GM19025 (cell line): ENCODE measurements around the gene COL4A2.
"Not testable (repeated sequence)": the region's sequence is repeated elsewhere in the genome, so short reads cannot be mapped to it uniquely, and the experiment has no call there.

Experiments used
- ATAC-seq: cut with Tn5 transposase; IDR thresholded peaks from one replicate; pipeline ENCODE4 v1.9.1; 2021; ENCODE audit warnings: mild to moderate bottlenecking, low read depth, moderate library complexity; ENCODE audit not compliant: unreplicated experiment

COL4A2 gene

DNA sequence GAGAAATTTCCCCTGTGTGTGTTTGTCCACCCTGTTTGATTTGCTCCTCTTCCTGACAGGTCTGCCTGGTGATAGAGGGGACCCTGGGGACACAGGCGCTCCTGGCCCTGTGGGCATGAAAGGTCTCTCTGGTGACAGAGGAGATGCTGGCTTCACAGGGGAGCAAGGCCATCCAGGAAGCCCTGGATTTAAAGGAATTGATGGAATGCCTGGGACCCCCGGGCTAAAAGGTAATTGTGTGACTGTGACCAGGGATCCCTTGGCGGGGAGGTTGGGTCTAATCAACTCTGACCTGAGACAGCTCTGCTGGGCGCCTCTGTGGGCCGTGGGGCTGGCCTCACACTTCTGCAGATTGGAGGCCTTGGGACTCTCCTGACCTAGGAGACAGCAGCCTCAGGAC, 173.1 kb downstream of the COL4A2 start:
- no peak for ATAC-seq

DNA sequence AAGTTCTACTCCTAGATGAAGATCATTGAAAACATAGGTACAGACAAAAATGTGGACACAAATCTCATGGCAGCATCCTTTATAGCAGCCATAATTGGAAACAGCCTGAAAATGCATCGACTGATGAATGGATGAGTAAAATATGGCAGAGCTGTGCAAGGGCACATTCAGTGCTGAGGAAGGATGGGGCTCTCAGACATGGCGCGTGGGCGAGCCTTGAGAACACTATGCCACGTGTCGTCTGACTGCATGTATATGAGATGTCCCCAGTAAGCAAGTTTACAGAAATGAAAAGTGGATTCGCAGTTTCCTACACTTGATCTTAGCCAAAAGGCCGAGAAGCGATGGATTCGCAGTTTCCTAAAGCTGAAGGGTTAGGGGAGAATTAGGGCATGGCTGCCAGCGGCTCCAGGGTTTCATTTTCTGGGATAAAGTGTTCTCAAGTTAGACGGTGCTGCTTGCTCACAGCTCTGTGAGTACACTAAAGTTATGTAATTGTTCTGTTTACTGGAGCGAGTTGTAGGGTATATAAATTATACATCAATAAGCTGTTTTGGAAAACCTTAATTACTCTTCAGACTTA, 176.4 kb downstream of the COL4A2 start:
- ATAC-seq: no peak

DNA sequence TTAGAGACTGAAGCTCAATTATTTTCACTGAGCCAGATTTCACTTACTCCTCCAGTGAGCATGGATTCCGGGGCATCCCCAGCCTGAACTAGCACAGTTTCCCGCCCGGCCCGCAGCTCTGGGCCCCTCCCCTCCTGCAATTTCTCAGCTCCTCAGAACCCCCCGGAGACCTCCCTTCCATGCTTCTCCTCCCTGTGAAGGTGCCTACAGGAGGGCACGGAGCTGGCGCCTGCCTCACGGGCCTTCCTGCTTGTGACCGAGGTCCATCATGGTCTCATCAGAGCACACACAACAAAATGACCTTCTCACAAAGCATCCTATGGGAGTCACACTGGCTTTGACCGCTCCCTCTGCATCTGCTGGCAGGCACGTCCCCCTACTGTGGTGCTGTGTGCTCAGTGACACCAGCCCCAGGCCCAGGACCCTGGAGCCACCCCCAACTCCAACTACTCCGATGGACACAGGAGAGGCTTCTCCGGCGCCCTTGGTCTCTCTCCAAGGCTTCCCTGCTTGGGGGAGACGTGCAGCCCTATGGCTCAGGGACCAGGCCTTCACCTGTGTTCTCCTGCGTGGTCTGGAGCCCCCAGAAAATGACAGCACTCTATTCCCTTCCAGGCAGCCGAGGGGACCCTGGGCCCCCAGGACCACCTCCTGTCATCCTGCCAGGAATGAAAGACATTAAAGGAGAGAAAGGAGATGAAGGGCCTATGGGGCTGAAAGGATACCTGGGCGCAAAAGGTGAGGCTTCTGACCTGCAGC, 177.4 kb downstream of the COL4A2 start:
- no peak for ATAC-seq

DNA sequence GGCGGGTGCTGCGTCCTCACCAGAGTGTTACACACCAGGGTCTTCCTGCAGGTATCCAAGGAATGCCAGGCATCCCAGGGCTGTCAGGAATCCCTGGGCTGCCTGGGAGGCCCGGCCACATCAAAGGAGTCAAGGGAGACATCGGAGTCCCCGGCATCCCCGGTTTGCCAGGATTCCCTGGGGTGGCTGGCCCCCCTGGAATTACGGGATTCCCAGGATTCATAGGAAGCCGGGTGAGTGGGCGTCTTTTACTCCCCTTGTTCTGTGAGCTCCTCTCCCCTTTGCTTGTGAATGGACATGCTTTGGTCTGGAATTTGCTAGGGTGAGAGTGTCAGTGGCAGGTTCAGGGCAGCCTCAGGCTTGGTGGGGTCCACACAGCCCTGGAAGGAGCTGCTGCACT, 178.5 kb downstream of the COL4A2 start:
- no peak for ATAC-seq

DNA sequence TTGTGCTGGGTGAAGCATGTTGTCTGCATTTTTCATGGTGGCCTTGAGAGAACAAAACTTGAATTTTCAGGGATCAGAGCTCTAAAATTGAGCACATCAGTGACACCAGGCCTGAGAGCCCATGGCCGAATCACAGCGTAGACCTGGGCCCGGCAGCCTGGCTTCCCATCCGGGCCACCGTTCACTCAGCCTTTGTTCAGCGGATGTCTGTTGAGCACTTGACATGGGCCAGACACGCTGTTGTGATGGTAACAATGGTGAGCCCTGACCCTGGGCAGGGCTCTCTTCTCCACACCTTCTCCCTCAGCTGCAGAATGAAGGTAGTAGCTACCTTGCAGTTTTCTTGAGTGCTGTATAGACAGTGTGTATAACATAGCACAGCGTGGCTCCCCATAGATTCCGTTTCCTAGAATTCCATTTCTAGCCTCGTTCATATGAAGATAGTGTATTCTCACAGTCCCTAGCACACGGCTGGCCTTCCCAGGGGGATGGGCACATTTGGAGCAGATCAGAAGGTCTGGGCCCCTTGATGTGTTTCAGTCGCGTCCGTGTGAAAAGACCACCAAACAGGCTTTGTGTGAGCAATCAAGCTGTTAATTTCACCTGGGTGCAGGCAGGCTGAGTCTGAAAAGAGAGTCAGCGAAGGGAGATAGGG, 179.1 kb downstream of the COL4A2 start:
- no peak for ATAC-seq

DNA sequence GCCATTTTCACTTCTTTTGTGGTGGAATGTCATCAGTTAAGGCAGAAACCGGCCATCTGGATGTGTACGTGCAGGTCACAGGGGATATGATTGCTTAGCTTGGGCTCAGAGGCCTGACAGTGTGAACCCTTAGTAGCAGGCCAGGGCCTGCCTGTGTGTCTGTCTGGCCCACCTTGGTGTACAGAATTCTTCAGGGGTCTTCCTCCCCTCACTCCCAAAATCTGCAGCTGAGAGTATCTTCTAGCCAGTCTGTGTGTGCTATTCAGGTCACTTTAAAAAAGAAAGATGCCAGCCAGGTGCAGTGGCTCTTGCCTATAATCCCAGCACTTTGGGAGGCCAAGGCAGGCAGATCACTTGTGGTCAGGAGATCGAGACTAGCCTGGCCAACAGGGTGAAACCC, 179.8 kb downstream of the COL4A2 start:
- not testable (repeated sequence) for ATAC-seq

DNA sequence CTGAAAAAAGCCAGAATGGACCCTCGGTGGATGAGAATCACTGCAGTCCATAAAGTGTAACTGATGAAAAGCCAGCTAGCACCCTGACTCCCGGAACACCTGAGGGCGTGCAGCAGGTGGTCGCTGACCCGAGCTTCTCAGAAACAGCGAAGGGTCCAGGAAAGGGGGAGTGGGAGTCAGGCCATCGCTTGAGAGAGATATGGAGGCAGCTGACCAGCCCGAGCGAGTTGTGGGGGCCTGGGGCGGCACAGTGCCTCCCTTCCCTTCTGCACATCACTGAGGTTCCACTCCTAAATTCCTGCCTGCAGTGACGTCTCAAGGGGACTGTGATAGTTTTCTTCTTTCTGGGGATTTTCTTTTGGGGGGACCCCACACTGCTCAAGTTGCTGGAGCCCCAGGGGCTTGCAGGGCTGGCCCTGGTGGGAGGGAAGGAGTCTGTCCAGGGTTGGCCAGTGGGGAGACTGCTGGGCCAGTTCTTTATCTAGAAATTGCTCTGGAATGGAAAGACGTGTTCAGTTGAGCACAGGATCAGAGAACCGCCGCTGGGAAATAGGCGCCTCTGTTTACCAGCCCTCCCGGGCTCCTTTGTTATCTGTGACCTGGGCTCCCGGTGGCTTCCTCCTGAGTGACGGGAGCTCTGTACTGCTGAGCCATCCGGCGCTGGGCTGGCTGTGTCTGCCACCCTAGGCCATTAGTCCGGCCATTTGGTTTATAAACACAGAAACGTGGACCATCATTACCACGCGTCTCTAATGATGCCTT, 183.1 kb downstream of the COL4A2 start:
- no peak for ATAC-seq

DNA sequence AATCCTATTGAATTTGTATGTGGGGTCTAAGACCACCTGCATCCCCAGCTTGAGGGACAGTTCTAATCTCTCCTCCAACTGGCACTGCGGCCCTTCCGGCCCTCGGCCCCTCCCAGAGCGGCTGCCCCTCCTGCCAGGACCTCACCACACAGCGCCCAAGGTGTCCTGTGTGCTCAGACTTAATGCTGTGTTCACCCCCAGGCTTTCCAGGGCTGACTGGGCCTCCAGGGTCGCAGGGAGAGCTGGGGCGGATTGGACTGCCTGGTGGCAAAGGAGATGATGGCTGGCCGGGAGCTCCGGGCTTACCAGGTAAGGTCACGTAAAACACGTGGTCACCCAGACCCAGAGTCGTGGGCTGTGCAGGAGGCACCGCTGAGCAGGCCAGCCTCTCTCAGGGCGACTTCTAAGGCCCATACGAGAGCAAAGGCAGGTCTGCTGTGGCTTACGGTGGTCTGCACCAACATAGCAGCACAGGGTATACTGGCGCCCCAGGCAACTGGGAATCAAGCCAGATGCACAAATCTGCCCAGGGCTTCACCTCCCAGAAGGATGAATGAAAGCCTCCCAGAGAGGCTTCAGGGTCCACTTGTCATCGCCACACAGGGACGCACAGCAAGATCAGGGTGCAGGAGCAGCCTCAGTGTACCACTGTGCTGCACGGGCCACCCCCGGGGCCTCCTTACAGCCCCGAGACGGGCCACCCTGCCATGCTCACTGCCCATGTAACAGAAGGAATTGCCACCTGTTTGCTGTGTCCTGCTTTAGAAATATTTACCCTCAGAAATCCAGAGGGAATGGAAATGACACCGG, 185.0 kb downstream of the COL4A2 start:
- ATAC-seq: no peak

DNA sequence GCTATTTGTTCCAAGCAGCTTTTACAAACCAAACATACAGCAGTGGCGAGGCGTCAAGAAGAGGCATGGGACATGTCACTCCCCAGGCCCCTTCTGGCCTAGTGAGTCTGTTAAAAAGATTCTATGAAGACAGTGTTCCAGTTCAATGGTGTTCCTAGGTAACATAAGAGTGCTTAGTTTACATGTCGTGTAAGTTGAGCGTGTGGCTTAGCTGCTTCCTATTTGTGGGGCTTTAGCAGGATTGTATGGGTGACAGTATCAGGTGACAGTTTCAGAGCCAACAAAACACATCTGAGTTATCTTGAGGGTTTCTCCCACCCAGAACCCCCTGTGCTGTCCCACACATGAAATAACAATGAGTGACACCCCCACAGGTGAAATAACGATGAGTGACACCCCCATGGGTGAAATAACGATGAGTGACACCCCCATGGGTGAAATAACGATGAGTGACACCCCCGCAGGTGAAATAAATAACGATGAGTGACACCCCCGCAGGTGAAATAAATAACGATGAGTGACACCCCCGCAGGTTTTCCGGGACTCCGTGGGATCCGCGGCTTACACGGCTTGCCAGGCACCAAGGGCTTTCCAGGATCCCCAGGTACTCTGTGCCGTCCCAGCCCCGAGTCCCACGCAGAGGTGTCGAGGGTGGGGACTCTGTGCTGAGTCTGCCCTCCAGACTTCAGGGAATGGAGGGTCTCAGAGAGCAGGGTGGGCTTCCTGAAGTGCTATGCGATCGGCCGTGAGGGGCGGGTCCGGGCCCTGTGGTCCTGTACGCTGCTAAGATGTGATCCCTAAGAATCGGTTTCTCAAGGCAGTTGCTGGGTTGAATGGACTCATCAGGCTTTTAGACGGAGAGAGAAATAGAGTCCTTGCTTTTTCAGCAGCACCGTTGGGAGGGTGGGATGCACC, 185.9 kb downstream of the COL4A2 start:
- ATAC-seq: no peak

DNA sequence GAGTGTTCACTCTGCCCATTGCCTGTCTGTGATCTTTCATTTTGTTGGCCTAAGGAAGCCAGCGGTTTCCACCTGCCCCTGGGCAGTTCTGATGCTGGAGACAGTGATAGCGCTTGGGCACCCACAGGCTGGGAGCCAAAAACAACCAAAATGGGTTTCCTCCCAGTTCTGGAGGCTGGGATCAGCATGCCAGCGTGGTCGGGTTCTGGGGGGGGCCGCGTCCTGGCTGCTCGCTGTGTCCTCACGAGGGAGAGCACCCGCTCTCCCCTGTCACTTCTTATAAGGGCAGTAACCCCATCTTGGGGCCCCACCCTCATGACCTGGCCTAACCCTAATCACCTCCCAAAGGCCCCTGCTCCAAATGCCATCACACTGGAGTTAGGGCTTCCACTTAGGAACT, 186.5 kb downstream of the COL4A2 start:
- no peak for ATAC-seq

DNA sequence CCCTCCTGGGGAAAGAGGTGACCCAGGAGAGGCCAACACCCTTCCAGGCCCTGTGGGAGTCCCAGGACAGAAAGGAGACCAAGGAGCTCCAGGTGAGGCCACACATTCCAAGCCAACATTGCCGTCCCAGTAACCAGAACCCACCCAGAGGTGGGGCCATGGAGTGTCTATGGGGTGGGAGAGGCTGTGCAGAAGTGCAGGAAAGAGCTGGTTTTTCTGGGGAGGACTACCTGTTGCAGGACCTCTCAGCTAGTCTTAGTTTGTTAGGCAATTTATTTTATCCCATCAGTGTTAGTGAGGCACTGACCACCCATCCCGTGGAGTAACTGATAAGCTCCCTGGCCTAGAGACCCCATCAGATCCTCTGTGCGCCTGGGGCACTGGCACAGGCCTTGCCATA, 188.3 kb downstream of the COL4A2 start:
- no peak for ATAC-seq

DNA sequence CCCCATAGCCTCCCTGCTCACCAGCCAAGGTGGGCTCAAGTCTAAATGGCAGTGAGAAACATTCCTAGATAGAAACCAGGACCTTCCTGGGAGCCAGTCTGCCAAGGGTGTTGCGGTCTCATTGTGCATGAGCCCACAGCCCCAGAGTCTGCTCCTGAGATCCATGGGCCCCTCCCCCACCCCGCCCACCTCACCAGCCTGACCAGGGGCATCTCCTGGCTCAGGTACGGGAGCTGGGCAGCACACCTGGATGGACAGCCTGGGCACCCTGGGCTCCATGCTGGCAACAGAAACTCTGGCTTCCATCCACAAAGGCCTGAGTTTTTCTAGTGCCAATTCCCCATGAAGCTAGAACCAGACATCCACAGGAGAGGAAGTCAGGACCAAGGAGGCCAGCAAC, 188.8 kb downstream of the COL4A2 start:
- no peak for ATAC-seq

DNA sequence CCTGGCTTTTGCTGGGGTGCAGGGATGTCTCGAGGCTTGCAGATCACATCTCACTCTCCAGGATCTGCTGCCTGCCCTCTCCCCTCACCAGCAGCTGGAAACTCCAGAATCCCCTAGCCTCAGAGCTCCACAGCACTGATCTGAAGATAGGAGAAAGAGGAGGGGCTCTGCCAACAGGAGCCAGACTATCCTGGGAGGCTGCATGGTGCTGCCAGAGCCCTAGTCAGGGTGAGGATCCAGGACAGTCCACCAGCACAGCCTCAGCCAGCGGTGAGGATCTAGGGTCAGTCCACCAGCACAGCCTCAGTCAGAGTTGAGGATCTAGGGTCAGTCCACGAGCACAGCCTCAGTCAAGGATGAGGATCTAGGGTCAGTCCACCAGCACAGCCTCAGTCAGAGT, 189.2 kb downstream of the COL4A2 start:
- no peak for ATAC-seq

DNA sequence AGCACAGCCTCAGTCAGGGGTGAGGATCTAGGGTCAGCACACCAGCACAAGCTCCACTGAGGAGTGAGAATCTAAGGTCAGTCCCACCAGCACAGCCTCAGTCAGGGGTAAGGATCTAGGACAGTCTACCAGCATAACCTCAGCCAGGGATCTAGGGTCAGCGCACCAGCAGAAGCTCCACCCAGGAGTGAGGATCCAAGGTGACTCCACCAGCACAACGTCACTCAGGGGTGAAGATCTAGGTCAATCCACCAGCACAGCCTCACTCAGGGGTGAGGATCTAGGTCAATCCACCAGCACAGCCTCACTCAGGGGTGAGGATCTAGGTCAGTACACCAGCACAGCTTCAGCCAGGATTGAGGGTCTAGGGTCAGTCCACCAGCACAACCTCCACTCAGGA, 189.9 kb downstream of the COL4A2 start:
- no peak for ATAC-seq

DNA sequence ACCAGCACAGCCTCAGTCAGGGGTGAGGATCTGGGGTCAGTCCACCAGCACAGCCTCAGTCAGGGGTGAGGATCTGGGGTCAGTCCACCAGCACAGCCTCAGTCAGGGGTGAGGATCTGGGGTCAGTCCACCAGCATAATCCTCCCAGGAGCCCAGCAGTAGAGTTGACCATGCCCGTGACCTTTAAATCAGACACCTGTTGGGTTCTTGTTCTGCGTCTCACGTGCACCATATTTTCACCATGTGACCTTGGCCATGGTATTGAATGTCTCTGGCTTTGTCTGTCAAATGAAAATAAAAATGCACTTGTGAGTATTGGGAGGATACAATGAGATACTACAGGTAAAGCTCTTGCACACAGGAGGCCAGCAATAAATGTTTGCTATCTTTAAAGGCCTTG, 190.8 kb downstream of the COL4A2 start:
- ATAC-seq: not testable (repeated sequence)

DNA sequence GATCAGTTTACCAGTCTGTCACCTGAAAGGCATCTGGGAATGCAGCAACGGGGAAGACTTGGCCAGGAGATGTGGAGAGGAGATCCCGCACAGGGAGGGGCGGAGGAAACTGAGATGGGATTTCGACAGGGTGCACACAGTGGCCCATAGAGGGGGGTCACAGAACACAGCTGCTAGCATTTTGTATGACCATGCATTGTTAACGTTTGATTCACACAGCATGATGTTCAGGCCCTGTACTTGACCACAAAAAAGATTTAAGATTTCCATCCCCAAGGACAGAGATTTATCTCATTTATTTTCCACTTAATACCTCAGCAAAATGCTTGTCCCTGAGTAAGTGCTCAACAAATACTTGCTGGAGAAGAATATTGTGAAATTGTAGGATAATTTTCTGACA, 191.2 kb downstream of the COL4A2 start:
- no peak for ATAC-seq

DNA sequence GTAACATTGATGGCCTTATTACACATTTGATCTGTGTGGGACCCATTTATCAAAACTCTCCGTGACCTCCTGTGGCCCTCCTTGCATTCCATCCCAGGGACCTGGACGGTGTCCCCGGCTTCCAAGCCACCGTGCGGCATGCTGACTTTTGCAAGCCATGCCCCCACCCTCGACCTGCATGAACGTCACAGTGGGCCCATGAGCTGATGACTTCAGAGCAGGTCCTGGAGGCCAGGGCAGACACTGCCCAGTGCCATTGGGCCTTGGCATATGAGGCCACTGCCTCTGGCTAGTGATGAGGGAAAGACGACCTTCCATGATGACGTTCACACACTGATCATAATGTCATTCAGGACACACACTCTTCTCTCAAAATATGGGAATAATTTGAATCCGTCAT, 191.7 kb downstream of the COL4A2 start:
- no peak for ATAC-seq

DNA sequence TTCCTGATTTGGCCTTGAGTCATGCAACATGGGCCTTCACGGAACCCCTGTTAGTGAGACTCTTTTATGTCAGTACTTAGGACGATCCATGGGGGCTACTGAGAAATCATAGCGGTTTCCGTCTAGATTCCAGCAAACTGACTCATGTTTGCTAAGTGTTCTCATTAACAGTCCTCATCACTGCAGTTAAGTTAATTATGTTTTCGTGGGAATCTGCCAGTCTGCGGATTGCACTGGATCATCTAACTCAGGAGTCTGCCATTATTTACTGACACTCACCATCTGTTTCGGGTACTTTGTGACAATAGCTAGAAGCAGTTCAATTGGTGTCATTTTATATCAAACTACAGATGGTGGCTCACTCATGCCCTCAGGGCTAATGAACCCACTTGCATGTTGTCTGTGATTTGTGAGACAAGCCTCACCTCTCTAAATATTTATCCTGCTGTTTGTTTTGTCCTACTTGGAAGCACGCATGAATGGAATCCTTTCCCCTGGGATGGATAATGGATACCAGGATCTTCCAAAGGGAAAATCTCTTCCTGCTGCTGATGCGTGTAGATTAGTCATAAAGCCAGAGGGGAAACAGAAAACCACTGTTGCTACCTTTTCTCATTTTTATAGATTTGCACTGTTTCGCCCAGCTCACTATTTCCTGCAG, 192.7 kb downstream of the COL4A2 start:
- ATAC-seq: no peak

DNA sequence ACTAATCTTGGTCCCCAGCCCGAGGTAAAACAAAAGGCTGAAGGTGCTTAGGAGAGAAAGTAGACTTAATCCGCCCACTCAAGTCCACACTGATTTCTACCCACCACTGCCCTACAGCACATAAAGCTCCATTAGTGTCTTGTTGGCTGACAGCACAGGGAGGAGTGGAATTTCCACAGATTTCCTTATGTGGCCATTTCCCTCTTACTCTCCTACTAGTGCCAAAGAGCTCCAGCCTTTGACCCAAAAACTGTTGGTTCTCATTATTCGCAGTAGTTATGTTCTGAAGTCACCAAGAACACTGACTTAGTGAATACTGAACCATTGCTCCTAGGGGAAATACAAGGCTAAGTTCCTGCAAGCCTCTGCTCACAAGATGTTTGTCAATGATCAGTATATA, 193.3 kb downstream of the COL4A2 start:
- no peak for ATAC-seq
